HG03521 (cell line): ENCODE results near the gene ANXA5.
A peak's percentile ranks its signal among the peaks of the same experiment; 100 is the strongest.
"Not testable (repeated sequence)": the region's sequence is repeated elsewhere in the genome, so short reads cannot be mapped to it uniquely, and the experiment has no call there.

Source experiments
- ATAC-seq: cut with Tn5 transposase; IDR thresholded peaks from one replicate; pipeline ENCODE4 v1.9.1; 2021; ENCODE audit warnings: mild to moderate bottlenecking, moderate library complexity; ENCODE audit not compliant: unreplicated experiment

ANXA5 gene

GRCh38 chr4:121679951-121680350, 16.8 kb downstream of the ANXA5 start:
- ATAC-seq: no peak

- ATAC-seq: no peak
These were observed 17.5 kb downstream of the ANXA5 start for GRCh38 chr4:121679267-121679666.

GRCh38 chr4:121677524-121677923, 19.3 kb downstream of the ANXA5 start:
- no peak for ATAC-seq

- ATAC-seq: no peak
These were observed 20.3 kb downstream of the ANXA5 start for GRCh38 chr4:121676345-121677075.

GRCh38 chr4:121675715-121676114, 21.1 kb downstream of the ANXA5 start:
- no peak for ATAC-seq

- no peak for ATAC-seq
These were observed 22.1 kb downstream of the ANXA5 start for GRCh38 chr4:121674696-121675095.

- ATAC-seq: no peak
These were observed 22.6 kb downstream of the ANXA5 start for GRCh38 chr4:121674191-121674590.

- ATAC-seq: no peak
These were observed 27.6 kb downstream of the ANXA5 start for GRCh38 chr4:121669163-121669550.

GRCh38 chr4:121668368-121669162, 28.2 kb downstream of the ANXA5 start:
- no peak for ATAC-seq

- no peak for ATAC-seq
These were observed 30.6 kb downstream of the ANXA5 start for GRCh38 chr4:121666091-121666679.

- ATAC-seq: no peak
These were observed 31.4 kb downstream of the ANXA5 start for GRCh38 chr4:121665371-121665770.

- no peak for ATAC-seq
These were observed 34.6 kb downstream of the ANXA5 start for GRCh38 chr4:121662225-121662624.

GRCh38 chr4:121660175-121660933, 36.4 kb downstream of the ANXA5 start:
- ATAC-seq: not testable (repeated sequence)

- ATAC-seq: no peak
These were observed 38.7 kb downstream of the ANXA5 start for GRCh38 chr4:121658125-121658524.

GRCh38 chr4:121656269-121656641, 40.5 kb downstream of the ANXA5 start:
- ATAC-seq: peak; percentile 44

- no peak for ATAC-seq
These were observed 41.2 kb downstream of the ANXA5 start for GRCh38 chr4:121655320-121656268.

GRCh38 chr4:121654738-121655137, 42.0 kb downstream of the ANXA5 start:
- peak; percentile 87 for ATAC-seq

- no peak for ATAC-seq
These were observed 42.8 kb downstream of the ANXA5 start for GRCh38 chr4:121653986-121654385.

- no peak for ATAC-seq
These were observed 43.6 kb downstream of the ANXA5 start for GRCh38 chr4:121653214-121653613.

- ATAC-seq: peak; percentile 34
These were observed 45.2 kb downstream of the ANXA5 start for GRCh38 chr4:121651597-121651996.
